ENCODE measurements around the gene CMTM8.

- no peak for TF ChIP-seq CTCF (IDR thresholded peaks at IDR 0.05)
- TF ChIP-seq POLR2A (IDR thresholded peaks at IDR 0.05) = no peak
- no peak for TF ChIP-seq POLR2AphosphoS5 (IDR thresholded peaks at IDR 0.05; ENCODE audit: insufficient read depth in 1 of 2, low read depth in 1 of 2)
Measured at GRCh38 chr3:32197991-32198390, 40.5 kb upstream of the CMTM8 start.
